GM12878 (cell line): Measurements from ENCODE around the gene SOAT2. TPM values are rescaled to one million over a fixed set of nuclear protein-coding genes. Genes with fewer than 3 reads are reported as not detected.

Experiments
- ATAC-seq: fragments of 200-7000 bp; cut with Tn5 transposase; 3 replicates; pipeline ENCODE4 v1.9.1; 2020; ENCODE audit warnings: mild to moderate bottlenecking, moderate library complexity
- BruUV-seq: library from RNA; stranded (reverse); fragments of 400-500 nt; replicated peaks from 2 replicates; lab custom pipeline; 2021; lab: Mats Ljungman, UMichigan
- CTCF ChIA-PET: fragments of 300-600 bp; sonication (Branson Sonifier 250); formaldehyde crosslinking; extraction: SDS; loops from one replicate; lab custom pipeline; 2021; ENCODE audit warnings: inconsistent platforms; lab: Yijun Ruan, JAX
- POLR2A ChIA-PET: fragments of 350-600 bp; formaldehyde crosslinking; extraction: SDS; loops from one replicate; lab custom pipeline; 2021; ENCODE audit warnings: inconsistent platforms; lab: Charles Lee
- RAD21 ChIA-PET: fragments of 300-600 bp; sonication (Branson Sonifier 250); formaldehyde crosslinking; loops from one replicate; lab custom pipeline; 2023; ENCODE audit warnings: antibody characterized with exemption; ENCODE audit not compliant: unreplicated experiment; lab: Charles Lee
- SMC1A ChIA-PET: fragments of 300-600 bp; sonication (Branson Sonifier 250); formaldehyde crosslinking; loops from one replicate; lab custom pipeline; 2023; ENCODE audit not compliant: unreplicated experiment, uncharacterized antibody; lab: Charles Lee
- DNase-seq: peaks from one replicate; pipeline ENCODE4 v3.0.0-alpha.2; 2011; ENCODE audit warnings: low read depth, low spot score
- FAIRE-seq: peaks from 3 replicates; lab custom pipeline; 2011; peaks lifted over from hg19 to GRCh38; lab: Jason Lieb, UNC
- H2AFZ ChIP-seq: 2 replicates; pipeline ENCODE4 v1.6.0; 2011; ENCODE audit warnings: low read depth, low read length, control low read depth; ENCODE audit not compliant: control insufficient read depth
- H3K27ac ChIP-seq: 2 replicates; pipeline ENCODE4 v1.5.1; 2011; ENCODE audit warnings: control low read depth; ENCODE audit not compliant: control insufficient read depth, insufficient read depth
- H3K27me3 ChIP-seq, 2 experiments: replicated peaks in 1 of 2; 2 replicates each; pipeline versions ENCODE4 v1.6.0 to v1.6.1; 2011; ENCODE audit warnings: low read length in 1 of 2; ENCODE audit not compliant: control insufficient read depth in 2 of 2, insufficient read depth in 2 of 2
- H3K36me3 ChIP-seq, 2 experiments: 2 replicates each; pipeline ENCODE4 v1.5.1; 2011; ENCODE audit warnings: low read length in 1 of 2; ENCODE audit not compliant: control insufficient read depth in 2 of 2, insufficient read depth in 2 of 2
- H3K4me1 ChIP-seq: 2 replicates; pipeline ENCODE4 v1.6.1; 2011; ENCODE audit warnings: mild to moderate bottlenecking, low read length, moderate library complexity, mixed read lengths; ENCODE audit not compliant: control insufficient read depth, insufficient read depth
- H3K4me2 ChIP-seq: 2 replicates; pipeline ENCODE4 v1.6.0; 2011; ENCODE audit warnings: control low read depth; ENCODE audit not compliant: control insufficient read depth, insufficient read depth
- H3K4me3 ChIP-seq: fragments of 200-600 bp; sonication (generic); 2 replicates; pipeline ENCODE4 v1.5.1; 2016
- H3K79me2 ChIP-seq: 2 replicates; pipeline ENCODE4 v1.6.0; 2011; ENCODE audit warnings: low read length; ENCODE audit not compliant: control insufficient read depth, insufficient read depth
- H3K9ac ChIP-seq: 2 replicates; pipeline ENCODE4 v1.8.0; 2011; ENCODE audit warnings: low read length, control low read depth, mixed read lengths; ENCODE audit not compliant: control insufficient read depth, insufficient read depth
- H3K9me3 ChIP-seq: replicated peaks from 3 replicates; pipeline ENCODE4 v1.5.1; 2011; ENCODE audit warnings: mild to moderate bottlenecking, low read length; ENCODE audit not compliant: control insufficient read depth, insufficient read depth
- H4K20me1 ChIP-seq: 2 replicates; pipeline ENCODE4 v1.6.0; 2011; ENCODE audit not compliant: control insufficient read depth, insufficient read depth
- BHLHE40 ChIP-seq, 2 experiments: fragments of 450-650 bp in 1 of 2; IDR thresholded peaks; 2 replicates each; pipeline ENCODE4 v1.6.1; 2011 to 2017; ENCODE audit warnings: low read depth in 2 of 2, borderline replicate concordance in 1 of 2, improper control_type of control experiment in 1 of 2, low read length in 1 of 2, mild to moderate bottlenecking in 1 of 2
- CBFB ChIP-seq: IDR thresholded peaks from 2 replicates; pipeline ENCODE4 v1.6.1; 2016; ENCODE audit warnings: antibody characterized with exemption, low read depth
- CHD4 ChIP-seq: fragments of 200-600 bp; sonication (generic); IDR thresholded peaks from 2 replicates; pipeline ENCODE4 v1.6.1; 2016; ENCODE audit warnings: mild to moderate bottlenecking
- DPF2 ChIP-seq: fragments of 450-650 bp; IDR thresholded peaks from 2 replicates; pipeline ENCODE4 v1.6.1; 2017; ENCODE audit warnings: mild to moderate bottlenecking
- FOXM1 ChIP-seq: IDR thresholded peaks from 2 replicates; pipeline ENCODE4 v1.6.1; 2012; ENCODE audit warnings: low read depth, mild to moderate bottlenecking, inconsistent platforms, low read length, moderate library complexity
- GATAD2B ChIP-seq: fragments of 450-650 bp; conservative IDR thresholded peaks from 2 replicates; pipeline ENCODE4 v1.6.1; 2017; ENCODE audit warnings: low read depth, mild to moderate bottlenecking, moderate library complexity
- IKZF2 ChIP-seq, 2 experiments: fragments of 450-650 bp; IDR thresholded peaks; 2 replicates each; pipeline ENCODE4 v1.6.1; 2017; ENCODE audit warnings: mild to moderate bottlenecking in 2 of 2, moderate library complexity in 2 of 2
- IRF3 ChIP-seq: fragments of 450-650 bp; IDR thresholded peaks from 2 replicates; pipeline ENCODE4 v1.6.1; 2014; ENCODE audit warnings: mild to moderate bottlenecking
- LARP7 ChIP-seq: fragments of 450-650 bp; IDR thresholded peaks from 2 replicates; pipeline ENCODE4 v1.6.1; 2017; ENCODE audit warnings: mild to moderate bottlenecking
- NFYA ChIP-seq: IDR thresholded peaks from 2 replicates; pipeline ENCODE4 v1.6.1; 2011; ENCODE audit warnings: low read depth, mild to moderate bottlenecking, low read length, improper control_type of control experiment, borderline replicate concordance
- NR2C2 ChIP-seq: IDR thresholded peaks from 2 replicates; pipeline ENCODE4 v1.6.1; 2011; ENCODE audit warnings: borderline replicate concordance, low read depth; ENCODE audit not compliant: control insufficient read depth, insufficient read length
- PAX8 ChIP-seq: fragments of 450-650 bp; IDR thresholded peaks from 2 replicates; pipeline ENCODE4 v1.6.1; 2017; ENCODE audit warnings: mild to moderate bottlenecking, moderate library complexity
- POU2F2 ChIP-seq: IDR thresholded peaks from 3 replicates; pipeline ENCODE4 v1.6.1; 2011; ENCODE audit warnings: low read depth, mild to moderate bottlenecking, low read length, borderline replicate concordance
- RB1 ChIP-seq: fragments of 450-650 bp; formaldehyde crosslinking; IDR thresholded peaks from 2 replicates; pipeline ENCODE4 v1.6.1; 2017; ENCODE audit warnings: mild to moderate bottlenecking, borderline replicate concordance
- RCOR1 ChIP-seq: conservative IDR thresholded peaks from 2 replicates; pipeline ENCODE4 v1.6.1; 2012; ENCODE audit warnings: low read depth, low read length, improper control_type of control experiment
- RELA ChIP-seq: fragments of 450-650 bp; IDR thresholded peaks from 2 replicates; pipeline ENCODE4 v1.8.0; 2014; ENCODE audit warnings: borderline replicate concordance; ENCODE audit not compliant: partially characterized antibody
- WGBS: methylation state at CpG from one replicate; pipeline ENCODE4 v1.1.6; 2016; ENCODE audit warnings: low lambda C conversion rate; ENCODE audit not compliant: insufficient replicate concordance, insufficient coverage; ENCODE audit errors: missing lambda C conversion rate; 5-methylcytosine and 5-hydroxymethylcytosine counted together
- in situ Hi-C: fragments of 300-500 bp; cut with MboI; formaldehyde crosslinking; loops from 9 replicates; pipeline ENCODE4 v1.14.3; 2018; ENCODE audit warnings: mixed read lengths
- intact Hi-C: fragments of 100-400 bp; cut with micrococcal nuclease; formaldehyde crosslinking; loops from one replicate; pipeline ENCODE4 v1.14.2; 2022; ENCODE audit not compliant: unreplicated experiment
- polyA plus RNA-seq, 11 experiments: library from polyadenylated mRNA; depleted of rRNA in 4 of 11; unstranded in 6 of 11; stranded (reverse) in 5 of 11; fragments of >200 nt; fragmentation: Nextera tagmentation in 4 of 11; fragmentation: Illumina TruSeq in 1 of 11; extraction: Ambion mirVana in 4 of 11; extraction: Trizol in 1 of 11; gene quantifications; 1 replicate in 1 of 11; 2 replicates in 10 of 11; pipeline versions ENCODE4 v1.2.1 to v1.2.3, GENCODE V29; 2011 to 2016; ENCODE audit warnings: inconsistent platforms in 2 of 11, missing spikeins in 2 of 11, low read depth in 1 of 11
- total RNA-seq, 4 experiments: library from RNA; depleted of rRNA in 3 of 4; stranded (reverse); fragments of >200 nt in 3 of 4; fragmentation: Illumina TruSeq in 1 of 4; extraction: Trizol in 1 of 4; gene quantifications; 2 replicates each; pipeline versions ENCODE4 v1.2.1 to v1.2.3, GENCODE V29; 2013 to 2021
- TF ChIP-seq, protein P1 (sequence below): IDR thresholded peaks from 2 replicates; pipeline ENCODE4 v1.6.1; 2012; ENCODE audit warnings: low read depth, low read length, improper control_type of control experiment
- TF ChIP-seq, protein P2 (sequence below): fragments of 150-350 bp; IDR thresholded peaks from 2 replicates; pipeline ENCODE4 v1.6.1; 2014; ENCODE audit warnings: mild to moderate bottlenecking, low read depth, low read length
- TF ChIP-seq, protein P3 (sequence below): fragments of 450-650 bp; IDR thresholded peaks from 2 replicates; pipeline ENCODE4 v1.6.1; 2017; ENCODE audit warnings: mild to moderate bottlenecking, moderate library complexity

SOAT2 gene
- total and polyA plus RNA-seq, 10 of the 15 experiments (the other 5 are each of a cell fraction or from before 2014, with no cell fraction given): 0.08 to 1.7 (median 0.69) TPM

- ChIA-PET SMC1A (no interaction called here), RAD21 (no interaction called here), CTCF (interaction anchor here (1.2 to 2.0 kb wide), 4 partner anchors 10 to 42 kb away, joined by 3 to 7 read pairs (median 5); partner anchors contain the start of gene SOAT2), POLR2A (no interaction called here)
- Histone ChIP-seq H3K4me3 (no peak overlapping the region), H3K27me3 (no peaks in the 10 kb centered on the region), H3K9me3 (no peaks in the 10 kb centered on the region), H2AFZ (no peak overlapping the region), H3K4me2 (no peak overlapping the region), H3K36me3 (peaks cover 5 to 6% of the 10 kb centered on the region in 2 experiments; a peak in 3 of 4 replicates), H3K9ac (no peak overlapping the region), H3K27ac (no peak overlapping the region), H3K4me1 (no peaks in the 10 kb centered on the region), H3K79me2 (no peaks in the 10 kb centered on the region), H4K20me1 (no peaks in the 10 kb centered on the region)
- ATAC-seq (no peak), DNase-seq (no peak), FAIRE-seq (no peak)
- 54% methylated on average over 17 of the region's 18 CpGs for WGBS
- in situ Hi-C loops: no loop called here
- BruUV-seq: no TSS peak
- intact Hi-C loops: no loop called here
- TF ChIP-seq PAX8 (no peak), BHLHE40 (IDR thresholded peaks at IDR 0.05; ENCODE audit: borderline replicate concordance in 1 of 2, low read depth in 2 of 2, low read length in 1 of 2) (no peak), LARP7 (no peak), NR2C2 (no peak), CHD4 (no peak), GATAD2B (no peak), FOXM1 (no peak), DPF2 (no peak), NFYA (no peak), POU2F2 (no peak), IKZF2 (IDR thresholded peaks at IDR 0.05) (no peak), IRF3 (no peak), RCOR1 (no peak), CBFB (no peak), RELA (no peak), RB1 (no peak)
- TF ChIP-seq, protein P1, sequence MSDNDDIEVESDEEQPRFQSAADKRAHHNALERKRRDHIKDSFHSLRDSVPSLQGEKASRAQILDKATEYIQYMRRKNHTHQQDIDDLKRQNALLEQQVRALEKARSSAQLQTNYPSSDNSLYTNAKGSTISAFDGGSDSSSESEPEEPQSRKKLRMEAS: no peak
- TF ChIP-seq, protein P2, sequence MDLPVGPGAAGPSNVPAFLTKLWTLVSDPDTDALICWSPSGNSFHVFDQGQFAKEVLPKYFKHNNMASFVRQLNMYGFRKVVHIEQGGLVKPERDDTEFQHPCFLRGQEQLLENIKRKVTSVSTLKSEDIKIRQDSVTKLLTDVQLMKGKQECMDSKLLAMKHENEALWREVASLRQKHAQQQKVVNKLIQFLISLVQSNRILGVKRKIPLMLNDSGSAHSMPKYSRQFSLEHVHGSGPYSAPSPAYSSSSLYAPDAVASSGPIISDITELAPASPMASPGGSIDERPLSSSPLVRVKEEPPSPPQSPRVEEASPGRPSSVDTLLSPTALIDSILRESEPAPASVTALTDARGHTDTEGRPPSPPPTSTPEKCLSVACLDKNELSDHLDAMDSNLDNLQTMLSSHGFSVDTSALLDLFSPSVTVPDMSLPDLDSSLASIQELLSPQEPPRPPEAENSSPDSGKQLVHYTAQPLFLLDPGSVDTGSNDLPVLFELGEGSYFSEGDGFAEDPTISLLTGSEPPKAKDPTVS: no peak
- TF ChIP-seq, protein P3, sequence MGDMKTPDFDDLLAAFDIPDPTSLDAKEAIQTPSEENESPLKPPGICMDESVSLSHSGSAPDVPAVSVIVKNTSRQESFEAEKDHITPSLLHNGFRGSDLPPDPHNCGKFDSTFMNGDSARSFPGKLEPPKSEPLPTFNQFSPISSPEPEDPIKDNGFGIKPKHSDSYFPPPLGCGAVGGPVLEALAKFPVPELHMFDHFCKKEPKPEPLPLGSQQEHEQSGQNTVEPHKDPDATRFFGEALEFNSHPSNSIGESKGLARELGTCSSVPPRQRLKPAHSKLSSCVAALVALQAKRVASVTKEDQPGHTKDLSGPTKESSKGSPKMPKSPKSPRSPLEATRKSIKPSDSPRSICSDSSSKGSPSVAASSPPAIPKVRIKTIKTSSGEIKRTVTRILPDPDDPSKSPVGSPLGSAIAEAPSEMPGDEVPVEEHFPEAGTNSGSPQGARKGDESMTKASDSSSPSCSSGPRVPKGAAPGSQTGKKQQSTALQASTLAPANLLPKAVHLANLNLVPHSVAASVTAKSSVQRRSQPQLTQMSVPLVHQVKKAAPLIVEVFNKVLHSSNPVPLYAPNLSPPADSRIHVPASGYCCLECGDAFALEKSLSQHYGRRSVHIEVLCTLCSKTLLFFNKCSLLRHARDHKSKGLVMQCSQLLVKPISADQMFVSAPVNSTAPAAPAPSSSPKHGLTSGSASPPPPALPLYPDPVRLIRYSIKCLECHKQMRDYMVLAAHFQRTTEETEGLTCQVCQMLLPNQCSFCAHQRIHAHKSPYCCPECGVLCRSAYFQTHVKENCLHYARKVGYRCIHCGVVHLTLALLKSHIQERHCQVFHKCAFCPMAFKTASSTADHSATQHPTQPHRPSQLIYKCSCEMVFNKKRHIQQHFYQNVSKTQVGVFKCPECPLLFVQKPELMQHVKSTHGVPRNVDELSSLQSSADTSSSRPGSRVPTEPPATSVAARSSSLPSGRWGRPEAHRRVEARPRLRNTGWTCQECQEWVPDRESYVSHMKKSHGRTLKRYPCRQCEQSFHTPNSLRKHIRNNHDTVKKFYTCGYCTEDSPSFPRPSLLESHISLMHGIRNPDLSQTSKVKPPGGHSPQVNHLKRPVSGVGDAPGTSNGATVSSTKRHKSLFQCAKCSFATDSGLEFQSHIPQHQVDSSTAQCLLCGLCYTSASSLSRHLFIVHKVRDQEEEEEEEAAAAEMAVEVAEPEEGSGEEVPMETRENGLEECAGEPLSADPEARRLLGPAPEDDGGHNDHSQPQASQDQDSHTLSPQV: no peak
These were observed 42.5 kb upstream of the SOAT2 start for GRCh38 chr12:53060721-53061276.
